ENCODE data around the gene CLSTN1.

Gene CLSTN1

DNA sequence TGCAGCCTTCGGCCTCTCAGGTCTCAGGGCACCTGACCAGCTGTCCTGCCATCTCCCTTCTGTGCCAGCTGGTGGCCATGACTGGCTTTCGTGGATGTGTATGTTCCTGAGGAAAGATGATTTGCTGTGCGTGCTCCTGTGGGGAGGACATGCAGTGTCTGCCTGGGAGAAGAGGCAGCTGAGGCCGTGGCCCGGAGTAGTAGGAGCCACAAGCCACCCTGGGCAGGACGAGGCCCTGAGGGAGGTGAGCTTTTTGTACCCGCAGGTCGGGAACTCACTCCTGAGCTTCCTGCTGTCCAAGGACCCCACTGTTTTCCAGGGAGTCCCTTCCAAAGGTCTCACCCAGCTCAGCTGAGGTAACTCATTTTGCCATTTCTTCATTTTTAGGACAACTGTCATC is 113.7 kb downstream of the CLSTN1 start:
- no peak for DNase-seq

DNA sequence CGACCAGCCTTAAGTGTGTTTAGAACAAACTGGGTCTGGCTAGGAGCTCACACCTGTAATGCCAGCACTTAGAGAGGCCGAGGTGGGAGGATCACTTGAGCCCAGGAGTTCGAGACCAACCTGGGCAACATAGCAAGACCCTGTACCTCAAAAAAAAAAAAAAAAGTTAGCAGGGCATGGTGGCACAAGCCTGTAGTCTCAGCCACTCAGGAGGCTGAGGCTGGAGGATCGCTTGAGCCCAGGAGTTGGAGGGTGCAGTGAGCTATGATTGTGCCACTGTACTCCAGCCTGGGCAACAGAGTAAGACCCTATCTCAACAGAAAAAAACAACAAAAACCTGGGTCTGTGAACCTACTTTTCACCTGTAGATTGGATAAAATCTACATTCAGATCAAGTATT is 117.6 kb downstream of the CLSTN1 start:
- DNase-seq: no peak

DNA sequence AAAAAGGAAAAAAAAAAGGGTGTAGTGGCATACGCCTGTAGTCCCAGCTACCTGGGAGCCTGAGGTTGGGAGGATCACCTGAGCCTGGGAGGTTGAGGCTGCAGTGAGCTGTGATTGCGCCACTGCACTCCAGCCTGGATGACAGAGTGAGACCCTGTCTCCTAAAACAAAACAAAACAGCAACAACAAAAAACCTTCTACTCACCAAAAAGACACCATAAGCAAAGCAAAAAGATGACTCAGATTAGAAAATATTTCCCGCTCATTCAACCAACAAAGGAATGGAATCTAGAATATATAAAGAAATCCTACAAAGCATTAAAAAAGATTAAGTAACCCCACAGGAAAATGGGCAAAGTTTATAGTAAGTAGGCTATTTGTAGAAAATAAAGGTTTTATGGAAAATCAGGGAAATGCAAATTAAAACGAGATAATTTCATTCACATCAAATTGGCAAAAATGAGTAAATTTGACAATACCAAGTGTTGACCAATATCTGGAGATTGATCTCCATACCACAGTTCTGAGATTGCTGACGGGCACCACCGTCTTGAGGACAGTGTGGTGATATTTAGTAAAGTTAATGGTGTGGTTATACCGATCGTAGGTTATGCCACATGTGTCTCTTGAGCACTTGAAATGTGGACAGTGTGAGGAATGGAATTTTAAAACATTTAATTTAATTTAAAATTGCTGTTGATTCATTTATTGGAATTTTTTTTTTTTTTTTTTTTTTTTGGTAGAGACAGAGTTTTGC is 118.2 kb downstream of the CLSTN1 start:
- DNase-seq: no peak

- DNase-seq: no peak
Observed at GRCh38 chr1:9703681-9704080, 120.1 kb downstream of the CLSTN1 start.

- no peak for DNase-seq
Observed at GRCh38 chr1:9703165-9703509, 120.6 kb downstream of the CLSTN1 start.

DNA sequence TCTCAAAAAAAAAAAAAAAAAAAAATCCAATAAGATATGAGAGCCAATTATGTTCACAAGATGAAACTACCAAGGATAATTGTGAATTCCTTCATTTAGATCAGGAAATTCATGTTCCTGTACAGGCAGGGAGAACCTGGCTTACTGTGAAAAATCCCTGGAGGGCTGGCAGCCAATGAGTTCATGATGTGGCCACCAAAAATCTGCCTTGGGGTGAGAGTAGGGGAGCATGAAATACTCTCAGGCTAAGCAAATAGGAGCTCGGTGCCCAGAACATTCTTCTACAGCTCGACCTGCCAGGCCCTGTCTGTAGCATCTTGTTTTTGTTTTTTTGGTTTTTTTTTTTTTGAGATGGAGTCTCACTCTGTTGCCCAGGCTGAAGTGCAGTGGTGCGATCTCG is 122.1 kb downstream of the CLSTN1 start:
- no peak for DNase-seq

GRCh38 chr1:9700340-9700739 is 123.4 kb downstream of the CLSTN1 start:
- no peak for DNase-seq

DNA sequence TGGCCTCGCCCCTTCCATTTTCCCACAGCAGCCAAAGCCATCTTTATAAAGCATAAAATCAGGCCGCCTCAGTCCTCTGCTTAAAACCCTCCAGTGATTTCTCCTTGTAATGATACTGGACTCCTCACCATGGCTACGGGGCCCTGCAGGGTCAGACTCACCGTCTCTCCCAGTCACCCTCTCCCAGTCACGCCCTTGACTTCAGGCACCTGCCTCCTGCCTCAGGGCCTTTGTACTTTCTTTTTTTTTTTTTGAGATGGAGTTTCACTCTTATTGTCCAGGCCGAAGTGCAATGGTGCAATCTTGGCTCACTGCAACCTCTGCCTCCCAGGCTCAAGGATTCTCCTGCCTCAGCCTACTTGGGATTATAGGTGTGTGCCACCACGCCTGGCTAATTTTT is 124.4 kb downstream of the CLSTN1 start:
- no peak for DNase-seq

GRCh38 chr1:9696793-9697192 is 127.0 kb downstream of the CLSTN1 start:
- DNase-seq: no peak

DNA sequence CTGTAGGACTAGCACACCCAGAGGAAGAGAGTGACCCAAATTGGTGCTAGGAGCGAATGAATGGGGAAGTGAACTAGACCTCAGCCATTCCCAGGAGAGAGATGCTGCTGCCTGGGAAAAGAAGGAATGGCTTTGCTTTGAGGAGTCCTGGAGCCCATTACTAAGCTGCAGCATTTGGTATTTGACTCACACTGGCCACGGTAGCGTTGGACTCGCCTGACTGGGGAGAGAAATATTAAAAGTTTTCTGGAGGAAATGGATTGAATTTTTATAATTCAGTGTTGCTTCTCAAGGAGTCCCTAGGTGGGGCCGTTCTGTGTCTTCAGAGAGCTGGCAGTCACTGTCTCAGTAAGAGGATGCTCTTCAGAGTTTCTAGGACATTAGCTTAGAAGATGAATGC is 132.1 kb downstream of the CLSTN1 start:
- no peak for DNase-seq

DNA sequence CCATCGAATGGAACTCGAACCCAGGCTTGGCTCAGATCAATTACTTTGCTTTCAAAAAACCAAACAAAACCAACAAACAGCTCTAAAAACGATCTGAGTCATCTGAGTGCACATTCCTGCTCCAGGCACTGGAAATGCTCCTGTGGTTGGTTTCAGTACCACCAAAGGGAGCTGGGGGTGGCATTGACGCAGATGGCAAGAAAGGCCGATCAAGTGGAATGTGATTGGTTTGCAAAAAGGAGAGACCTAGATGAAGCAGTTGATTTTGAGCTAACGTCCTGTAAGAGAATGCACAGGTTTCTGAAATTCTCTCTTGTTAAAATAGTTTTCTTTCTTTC is 132.7 kb downstream of the CLSTN1 start:
- DNase-seq: no peak

- DNase-seq: no peak
Observed at GRCh38 chr1:9690440-9691107, 133.2 kb downstream of the CLSTN1 start.

- peak in 1 of 2 experiments; percentile 38 for DNase-seq
Observed at GRCh38 chr1:9689971-9690381, 133.8 kb downstream of the CLSTN1 start.

DNA sequence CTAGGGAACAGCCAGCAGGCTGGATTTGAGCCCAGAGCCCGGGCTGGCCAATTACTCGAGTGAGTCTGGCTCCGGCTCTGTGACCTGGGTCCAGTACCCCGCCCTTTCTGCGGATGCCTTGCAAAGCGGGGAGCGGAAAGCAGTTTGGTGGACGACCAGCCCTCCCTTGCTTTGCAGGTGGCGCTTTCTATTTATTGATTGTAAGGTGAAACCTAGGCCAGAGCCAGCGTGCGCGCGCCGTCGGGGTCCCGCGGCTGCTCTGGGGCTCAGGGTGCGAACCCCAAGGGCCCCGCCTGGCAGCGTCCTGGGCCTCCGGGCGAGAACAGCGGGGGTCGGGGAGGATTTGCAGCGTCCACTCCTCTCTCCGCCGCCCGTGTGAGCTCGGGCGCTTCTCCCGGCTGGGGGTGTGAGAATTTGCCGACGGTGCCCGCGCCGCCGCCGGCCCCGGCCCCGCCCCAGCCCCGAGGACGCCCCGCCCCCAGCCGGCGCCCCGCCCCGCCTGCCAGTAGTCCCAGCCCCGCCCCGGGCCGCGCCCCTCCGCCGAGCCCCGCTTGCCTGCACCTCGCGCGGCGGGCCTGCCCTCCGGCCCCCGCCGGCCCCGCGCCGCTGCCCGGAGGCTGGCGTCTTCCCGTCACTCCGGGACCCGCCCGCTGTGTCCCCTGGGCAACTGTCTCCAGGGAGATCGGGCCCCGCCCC is 134.6 kb downstream of the CLSTN1 start:
- DNase-seq: peak in 1 of 2 experiments; percentile 71

DNA sequence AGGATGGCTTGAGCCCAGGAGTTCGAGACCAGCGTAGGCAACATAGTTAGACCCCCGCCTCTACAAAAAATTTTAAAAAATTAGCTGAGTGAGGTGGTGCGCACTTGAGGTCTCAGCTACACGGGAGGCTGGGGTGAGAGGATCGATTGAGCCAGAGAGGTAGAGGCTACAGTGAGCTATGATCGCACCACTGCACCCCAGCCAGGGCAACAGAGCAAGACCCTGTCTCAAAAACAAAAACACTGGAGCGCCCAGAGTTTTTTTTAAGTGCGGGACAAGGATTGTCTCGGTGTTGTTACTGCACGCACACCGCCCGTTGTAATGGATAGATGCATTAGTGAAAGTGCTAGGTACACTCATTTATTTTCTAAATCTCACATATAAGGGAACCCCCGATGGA is 135.2 kb downstream of the CLSTN1 start:
- no peak for DNase-seq

DNA sequence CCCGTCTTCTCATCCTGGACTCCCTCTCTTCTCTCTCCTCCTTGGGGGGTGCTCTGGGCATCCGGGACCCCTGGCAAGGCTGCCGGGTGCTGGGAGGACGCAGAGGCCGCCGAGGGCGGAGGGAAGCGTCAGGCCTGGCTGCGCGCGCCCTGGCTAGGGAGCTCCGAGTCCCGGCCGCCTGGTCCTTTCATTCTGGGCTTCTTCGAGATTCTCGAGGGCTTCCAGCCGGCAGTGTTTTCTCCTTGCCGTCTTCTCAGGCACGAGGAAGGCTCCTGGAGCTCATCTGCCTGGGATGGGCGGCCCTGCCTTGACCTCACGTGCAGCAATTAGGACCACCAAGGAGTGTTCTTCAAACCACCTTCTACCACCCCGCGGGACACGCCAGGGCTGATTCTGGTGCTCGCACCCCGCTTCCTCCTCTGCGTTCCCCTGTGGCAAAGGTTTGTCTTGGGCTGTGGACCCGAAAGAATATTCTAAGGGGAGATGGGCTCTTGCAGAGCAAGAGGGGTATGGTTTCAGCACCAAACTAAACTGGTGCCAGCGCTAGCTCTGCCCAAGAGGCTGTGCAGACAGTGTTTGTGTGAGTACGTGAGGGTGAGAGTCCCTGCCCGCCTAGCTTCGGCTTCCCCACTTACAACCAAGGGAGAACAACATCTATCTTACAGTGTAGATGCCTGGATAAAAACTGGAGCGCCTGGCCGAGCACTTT is 135.7 kb downstream of the CLSTN1 start:
- DNase-seq: peak in 1 of 2 experiments; percentile 40

- DNase-seq: peak in 1 of 2 experiments; percentile 70
Observed at GRCh38 chr1:9687120-9687873, 136.5 kb downstream of the CLSTN1 start.

GRCh38 chr1:9684801-9685200 is 139.0 kb downstream of the CLSTN1 start:
- DNase-seq: no peak

DNA sequence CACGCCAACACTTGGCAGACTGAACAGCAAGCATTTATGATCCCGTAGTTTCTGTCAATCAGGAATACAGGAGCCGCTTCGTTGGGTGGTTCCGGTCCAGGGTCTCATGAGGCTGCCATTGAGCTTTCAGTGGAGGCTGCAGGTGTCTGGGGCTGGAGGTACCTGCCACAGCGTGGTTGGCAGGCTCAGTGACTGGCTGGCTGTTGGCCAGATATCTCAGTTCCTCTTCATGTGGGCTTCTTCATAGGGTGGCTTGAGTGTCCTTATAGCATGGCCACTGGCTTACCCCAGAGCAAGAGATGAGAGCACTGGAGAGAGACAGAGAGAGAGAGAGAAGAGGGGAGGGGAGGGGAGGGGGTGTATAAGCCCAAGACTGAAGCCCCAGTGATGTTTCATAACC is 142.9 kb downstream of the CLSTN1 start:
- DNase-seq: no peak

DNA sequence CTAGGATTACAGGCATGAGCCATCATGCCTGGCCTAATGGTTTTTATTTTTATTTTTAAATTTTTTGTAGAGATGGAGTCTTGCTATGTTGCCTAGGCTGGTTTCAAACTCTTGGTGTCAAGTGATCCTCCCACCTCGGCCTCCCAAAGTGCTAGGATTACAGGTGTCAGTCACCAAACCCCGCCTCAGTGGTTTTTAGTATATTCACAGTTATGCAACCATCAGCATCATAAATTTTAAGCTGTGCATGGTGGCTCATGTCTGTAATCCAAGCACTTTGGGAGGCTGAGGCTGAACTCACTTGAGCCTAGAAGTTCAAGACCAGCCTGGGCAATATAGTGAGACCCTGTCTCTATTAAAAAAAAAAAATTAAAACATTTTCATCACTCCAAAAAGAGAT is 143.7 kb downstream of the CLSTN1 start:
- no peak for DNase-seq

All from NCI-H526 (cell line).